ENCODE results near the gene PRM2. TPM values are rescaled to one million over a fixed set of nuclear protein-coding genes. Genes with fewer than 3 reads are reported as not detected.

The PRM2 gene
- total RNA-seq, 3 donors from 2014 or later (not counting 1 experiment from before 2014, with no cell fraction given) = not detected

DNA sequence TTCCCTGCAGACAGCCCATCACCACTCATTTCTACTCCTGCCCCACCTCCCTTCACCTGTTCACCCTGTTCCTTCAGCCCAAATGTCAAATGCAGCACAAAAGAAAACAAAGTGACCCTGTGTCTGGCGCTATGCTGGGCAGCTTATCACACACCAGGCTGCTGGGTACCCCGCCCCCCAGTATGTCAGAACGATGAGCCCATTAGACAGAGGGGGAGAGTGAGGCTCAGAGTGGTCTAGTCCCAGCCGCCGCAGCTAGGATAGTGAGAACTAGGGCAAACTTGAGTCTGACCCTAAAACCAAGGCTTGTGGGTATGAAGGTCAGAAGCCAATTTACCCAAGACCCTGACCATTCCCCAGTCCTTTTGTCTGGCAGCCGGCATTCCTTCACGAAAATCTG is 11.2 kb downstream of the PRM2 start:
- TF ChIP-seq, protein P1, sequence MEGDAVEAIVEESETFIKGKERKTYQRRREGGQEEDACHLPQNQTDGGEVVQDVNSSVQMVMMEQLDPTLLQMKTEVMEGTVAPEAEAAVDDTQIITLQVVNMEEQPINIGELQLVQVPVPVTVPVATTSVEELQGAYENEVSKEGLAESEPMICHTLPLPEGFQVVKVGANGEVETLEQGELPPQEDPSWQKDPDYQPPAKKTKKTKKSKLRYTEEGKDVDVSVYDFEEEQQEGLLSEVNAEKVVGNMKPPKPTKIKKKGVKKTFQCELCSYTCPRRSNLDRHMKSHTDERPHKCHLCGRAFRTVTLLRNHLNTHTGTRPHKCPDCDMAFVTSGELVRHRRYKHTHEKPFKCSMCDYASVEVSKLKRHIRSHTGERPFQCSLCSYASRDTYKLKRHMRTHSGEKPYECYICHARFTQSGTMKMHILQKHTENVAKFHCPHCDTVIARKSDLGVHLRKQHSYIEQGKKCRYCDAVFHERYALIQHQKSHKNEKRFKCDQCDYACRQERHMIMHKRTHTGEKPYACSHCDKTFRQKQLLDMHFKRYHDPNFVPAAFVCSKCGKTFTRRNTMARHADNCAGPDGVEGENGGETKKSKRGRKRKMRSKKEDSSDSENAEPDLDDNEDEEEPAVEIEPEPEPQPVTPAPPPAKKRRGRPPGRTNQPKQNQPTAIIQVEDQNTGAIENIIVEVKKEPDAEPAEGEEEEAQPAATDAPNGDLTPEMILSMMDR (IDR thresholded peaks at IDR 0.05) = no peak
- no peaks in the 10 kb centered on the region for H3K9me3 Mint-ChIP-seq
- H3K27ac Mint-ChIP-seq = no peak overlapping the region
- DNase-seq = no peak
- H3K27ac ChIP-seq (ENCODE audit: low read length) = no peak overlapping the region
- H3K4me1 Mint-ChIP-seq = peaks cover 6 to 10% of the 10 kb centered on the region in 2 donors
- no peaks in the 10 kb centered on the region for H3K36me3 ChIP-seq (ENCODE audit: control insufficient read depth, insufficient read depth, low read length)
- intact Hi-C loops (cut with micrococcal nuclease) = no loop called here
- no peak for ATAC-seq
- H3K27me3 ChIP-seq (ENCODE audit: control insufficient read depth, insufficient read depth, low read length) = no peaks in the 10 kb centered on the region
- 95% methylated on average over 7 of the region's 7 CpGs for WGBS (ENCODE audit: insufficient coverage)
- H3K4me3 Mint-ChIP-seq = no peak overlapping the region
- peaks cover 8 to 11% of the 10 kb centered on the region in 2 donors for H3K27me3 Mint-ChIP-seq (ENCODE audit: low read depth in 2 of 2)
- H3K4me3 ChIP-seq (ENCODE audit: low read length) = no peak overlapping the region
- no peaks in the 10 kb centered on the region for H3K36me3 Mint-ChIP-seq
- peaks cover 9% of the 10 kb centered on the region for H3K4me1 ChIP-seq (ENCODE audit: control insufficient read depth, insufficient read depth, low read length)
- no peaks in the 10 kb centered on the region for H3K9me3 ChIP-seq (ENCODE audit: control insufficient read depth, insufficient read depth, low read length)

GRCh38 chr16:11264155-11264832 is 12.0 kb downstream of the PRM2 start:
- Histone ChIP-seq H3K4me3 (ENCODE audit: low read length) (no peak overlapping the region), H3K27ac (ENCODE audit: low read length) (no peak overlapping the region), H3K9me3 (ENCODE audit: control insufficient read depth, insufficient read depth, low read length) (no peaks in the 10 kb centered on the region), H3K27me3 (ENCODE audit: control insufficient read depth, insufficient read depth, low read length) (no peaks in the 10 kb centered on the region), H3K4me1 (ENCODE audit: control insufficient read depth, insufficient read depth, low read length) (peaks cover 10% of the 10 kb centered on the region), H3K36me3 (ENCODE audit: control insufficient read depth, insufficient read depth, low read length) (no peaks in the 10 kb centered on the region)
- DNase-seq (no peak), ATAC-seq (no peak)
- Mint-ChIP-seq H3K4me1 (peaks cover 6 to 10% of the 10 kb centered on the region in 2 donors), H3K4me3 (no peak overlapping the region), H3K36me3 (no peaks in the 10 kb centered on the region), H3K27ac (peak overlapping the region in 1 of 2 donors; percentile 24), H3K27me3 (ENCODE audit: low read depth in 2 of 2) (peaks cover 8 to 9% of the 10 kb centered on the region in 2 donors), H3K9me3 (no peaks in the 10 kb centered on the region)
- TF ChIP-seq, protein P1 (IDR thresholded peaks at IDR 0.05) = no peak
- 69% methylated on average over 7 of the region's 9 CpGs for WGBS (ENCODE audit: insufficient coverage)
- intact Hi-C loops (cut with micrococcal nuclease) = no loop called here

GRCh38 chr16:11263737-11264136 is 12.5 kb downstream of the PRM2 start:
- Histone ChIP-seq H3K36me3 (ENCODE audit: control insufficient read depth, insufficient read depth, low read length) (no peaks in the 10 kb centered on the region), H3K4me1 (ENCODE audit: control insufficient read depth, insufficient read depth, low read length) (peaks cover 16% of the 10 kb centered on the region), H3K4me3 (ENCODE audit: low read length) (no peak overlapping the region), H3K9me3 (ENCODE audit: control insufficient read depth, insufficient read depth, low read length) (no peaks in the 10 kb centered on the region), H3K27ac (ENCODE audit: low read length) (no peak overlapping the region), H3K27me3 (ENCODE audit: control insufficient read depth, insufficient read depth, low read length) (no peaks in the 10 kb centered on the region)
- H3K4me1 Mint-ChIP-seq = peaks cover 9 to 11% of the 10 kb centered on the region in 2 donors
- H3K27ac Mint-ChIP-seq = peak overlapping the region in 1 of 2 donors; percentile 24
- intact Hi-C loops (cut with micrococcal nuclease) = no loop called here
- peaks cover 8 to 9% of the 10 kb centered on the region in 2 donors for H3K27me3 Mint-ChIP-seq (ENCODE audit: low read depth in 2 of 2)
- 10% methylated on average over 4 of the region's 4 CpGs for WGBS (ENCODE audit: insufficient coverage)
- no peak overlapping the region for H3K4me3 Mint-ChIP-seq
- ATAC-seq (peak; percentile 31 to 63 (median 50)), DNase-seq (peak in 1 of 2 donors; percentile 62)
- TF ChIP-seq, protein P1 (IDR thresholded peaks at IDR 0.05) = no peak
- H3K36me3 Mint-ChIP-seq = no peaks in the 10 kb centered on the region
- H3K9me3 Mint-ChIP-seq = no peaks in the 10 kb centered on the region

DNA sequence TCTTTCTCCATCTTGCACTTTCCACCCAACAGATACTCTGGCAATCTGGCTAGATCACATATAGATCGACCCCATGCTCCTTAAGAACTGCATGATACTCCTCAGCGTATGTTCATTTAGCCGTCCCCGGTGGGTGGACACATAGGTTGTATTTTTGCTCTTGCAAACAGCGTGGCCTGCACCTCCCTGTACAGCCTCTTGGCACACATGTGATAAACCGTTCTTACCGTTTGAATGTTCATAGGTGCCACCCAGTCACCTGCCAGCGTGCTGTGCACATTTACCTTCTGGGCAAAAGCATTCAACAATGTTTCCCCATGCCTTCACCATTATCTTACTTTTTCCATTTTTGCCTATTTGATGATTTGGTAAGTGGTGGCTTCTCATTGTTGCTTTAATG is 13.4 kb downstream of the PRM2 start:
- Histone ChIP-seq H3K9me3 (ENCODE audit: control insufficient read depth, insufficient read depth, low read length) (no peaks in the 10 kb centered on the region), H3K4me1 (ENCODE audit: control insufficient read depth, insufficient read depth, low read length) (peaks cover 24% of the 10 kb centered on the region), H3K4me3 (ENCODE audit: low read length) (no peak overlapping the region), H3K27me3 (ENCODE audit: control insufficient read depth, insufficient read depth, low read length) (no peaks in the 10 kb centered on the region), H3K36me3 (ENCODE audit: control insufficient read depth, insufficient read depth, low read length) (no peaks in the 10 kb centered on the region), H3K27ac (ENCODE audit: low read length) (no peak overlapping the region)
- intact Hi-C loops (cut with micrococcal nuclease) = no loop called here
- 92% methylated on average over 8 of the region's 8 CpGs for WGBS (ENCODE audit: insufficient coverage)
- ATAC-seq (no peak), DNase-seq (no peak)
- Mint-ChIP-seq H3K36me3 (no peaks in the 10 kb centered on the region), H3K9me3 (no peaks in the 10 kb centered on the region), H3K4me1 (peaks cover 15 to 18% of the 10 kb centered on the region in 2 donors), H3K27ac (no peak overlapping the region), H3K4me3 (no peak overlapping the region), H3K27me3 (ENCODE audit: low read depth in 2 of 2) (peaks cover 3 to 8% of the 10 kb centered on the region in 2 donors)
- TF ChIP-seq, protein P1 (IDR thresholded peaks at IDR 0.05) = no peak

All from natural killer cell (primary cell).